WTC11 (cell line): ENCODE data around the gene ZMYM5. TPM values are rescaled to one million over a fixed set of nuclear protein-coding genes. Genes with fewer than 3 reads are reported as not detected.
A peak's percentile ranks its signal among the peaks of the same experiment; 100 is the strongest.

Experiments
- ATAC-seq: fragments of 200-7000 bp; cut with Tn5 transposase; 2 replicates; pipeline ENCODE4 v1.10.0; 2021; ENCODE audit warnings: mild to moderate bottlenecking, moderate library complexity
- CTCF ChIA-PET: fragments of 300-600 bp; sonication (Branson Sonifier 250); formaldehyde crosslinking; loops from one replicate; lab custom pipeline; 2021; ENCODE audit warnings: antibody characterized with exemption; lab: Charles Lee
- POLR2A ChIA-PET: fragments of 350-600 bp; sonication (Branson Sonifier 250); formaldehyde crosslinking; loops from one replicate; lab custom pipeline; 2021; ENCODE audit warnings: antibody characterized with exemption; lab: Charles Lee
- DNase-seq: peaks from one replicate; pipeline ENCODE4 v3.0.0; 2021; ENCODE audit warnings: low spot score
- H3K27ac Mint-ChIP-seq: 2 replicates; pipeline ENCODE4 v1.8.0; 2021; ENCODE audit warnings: mixed read lengths
- H3K27me3 Mint-ChIP-seq: 2 replicates; pipeline ENCODE4 v1.8.0; 2021; ENCODE audit warnings: low read depth, mild to moderate bottlenecking, moderate library complexity, mixed read lengths
- H3K36me3 Mint-ChIP-seq: 2 replicates; pipeline ENCODE4 v1.8.0; 2021; ENCODE audit warnings: mixed read lengths
- H3K4me1 Mint-ChIP-seq: 2 replicates; pipeline ENCODE4 v1.8.0; 2022; ENCODE audit warnings: mixed read lengths
- H3K4me3 Mint-ChIP-seq: 2 replicates; pipeline ENCODE4 v1.8.0; 2021; ENCODE audit warnings: mild to moderate bottlenecking, moderate library complexity, mixed read lengths
- H3K9me3 Mint-ChIP-seq: 2 replicates; pipeline ENCODE4 v1.8.0; 2021; ENCODE audit warnings: mixed read lengths
- ELF4 ChIP-seq: sonication (generic); formaldehyde crosslinking; IDR thresholded peaks from 2 replicates; pipeline ENCODE4 v1.8.1; 2022; ENCODE audit warnings: low read depth, mild to moderate bottlenecking, moderate library complexity, missing genetic modification reagents
- GTF2I ChIP-seq: fragments of 250-450 bp; sonication (Bioruptor Pico); conservative IDR thresholded peaks from 2 replicates; pipeline ENCODE4 v1.4.0; 2021; ENCODE audit warnings: mild to moderate bottlenecking
- IRF2 ChIP-seq: sonication (generic); formaldehyde crosslinking; IDR thresholded peaks from 2 replicates; pipeline ENCODE4 v1.8.0; 2022; ENCODE audit warnings: low read depth, missing genetic modification reagents, borderline replicate concordance
- NFYB ChIP-seq: sonication (generic); formaldehyde crosslinking; conservative IDR thresholded peaks from 2 replicates; pipeline ENCODE4 v1.8.0; 2022; ENCODE audit warnings: low read depth, missing genetic modification reagents
- SMAD4 ChIP-seq: sonication (generic); formaldehyde crosslinking; IDR thresholded peaks from 2 replicates; pipeline ENCODE4 v1.8.0; 2022; ENCODE audit warnings: mild to moderate bottlenecking, missing genetic modification reagents
- TP53 ChIP-seq: sonication (generic); formaldehyde crosslinking; IDR thresholded peaks from 2 replicates; pipeline ENCODE4 v1.8.1; 2023; ENCODE audit warnings: mild to moderate bottlenecking, missing genetic modification reagents
- ZBTB21 ChIP-seq: sonication (generic); formaldehyde crosslinking; IDR thresholded peaks from 2 replicates; pipeline ENCODE4 v1.8.1; 2023; ENCODE audit warnings: mild to moderate bottlenecking, missing genetic modification reagents, borderline replicate concordance
- ZNF423 ChIP-seq: fragments of 250-450 bp; sonication (Bioruptor Pico); IDR thresholded peaks from 2 replicates; pipeline ENCODE4 v2.1.2; 2022; ENCODE audit warnings: mild to moderate bottlenecking, moderate library complexity
- total RNA-seq: library from RNA; stranded (reverse); gene quantifications from 3 replicates; pipeline ENCODE4 v1.2.3, GENCODE V29; 2021
- TF ChIP-seq, protein P1 (sequence below): sonication (generic); formaldehyde crosslinking; IDR thresholded peaks from 2 replicates; pipeline ENCODE4 v1.8.0; 2022; ENCODE audit warnings: mild to moderate bottlenecking, missing genetic modification reagents
- TF ChIP-seq, protein P2 (sequence below): sonication (generic); formaldehyde crosslinking; IDR thresholded peaks from 2 replicates; pipeline ENCODE4 v1.8.0; 2022; ENCODE audit warnings: mild to moderate bottlenecking, missing genetic modification reagents
- TF ChIP-seq, protein P3 (sequence below): sonication (generic); formaldehyde crosslinking; IDR thresholded peaks from 2 replicates; pipeline ENCODE4 v1.8.1; 2023; ENCODE audit warnings: mild to moderate bottlenecking, missing genetic modification reagents, borderline replicate concordance
- TF ChIP-seq, protein P4 (sequence below): sonication (generic); formaldehyde crosslinking; IDR thresholded peaks from 2 replicates; pipeline ENCODE4 v1.8.1; 2023; ENCODE audit warnings: mild to moderate bottlenecking, missing genetic modification reagents, moderate library complexity
- TF ChIP-seq, protein P5 (sequence below): sonication (generic); formaldehyde crosslinking; IDR thresholded peaks from 2 replicates; pipeline ENCODE4 v1.8.0; 2023; ENCODE audit warnings: missing genetic modification reagents, mild to moderate bottlenecking, borderline replicate concordance
- TF ChIP-seq, protein P6 (sequence below): fragments of 250-450 bp; sonication (Bioruptor Pico); IDR thresholded peaks from 2 replicates; pipeline ENCODE4 v2.1.2; 2022; ENCODE audit warnings: mild to moderate bottlenecking, moderate library complexity
- TF ChIP-seq, protein P7 (sequence below): sonication (generic); formaldehyde crosslinking; IDR thresholded peaks from 2 replicates; pipeline ENCODE4 v1.8.0; 2022; ENCODE audit warnings: mild to moderate bottlenecking, missing genetic modification reagents

The ZMYM5 gene
- total RNA-seq, 1 experiment from 2014 or later = 10.3 TPM

DNA sequence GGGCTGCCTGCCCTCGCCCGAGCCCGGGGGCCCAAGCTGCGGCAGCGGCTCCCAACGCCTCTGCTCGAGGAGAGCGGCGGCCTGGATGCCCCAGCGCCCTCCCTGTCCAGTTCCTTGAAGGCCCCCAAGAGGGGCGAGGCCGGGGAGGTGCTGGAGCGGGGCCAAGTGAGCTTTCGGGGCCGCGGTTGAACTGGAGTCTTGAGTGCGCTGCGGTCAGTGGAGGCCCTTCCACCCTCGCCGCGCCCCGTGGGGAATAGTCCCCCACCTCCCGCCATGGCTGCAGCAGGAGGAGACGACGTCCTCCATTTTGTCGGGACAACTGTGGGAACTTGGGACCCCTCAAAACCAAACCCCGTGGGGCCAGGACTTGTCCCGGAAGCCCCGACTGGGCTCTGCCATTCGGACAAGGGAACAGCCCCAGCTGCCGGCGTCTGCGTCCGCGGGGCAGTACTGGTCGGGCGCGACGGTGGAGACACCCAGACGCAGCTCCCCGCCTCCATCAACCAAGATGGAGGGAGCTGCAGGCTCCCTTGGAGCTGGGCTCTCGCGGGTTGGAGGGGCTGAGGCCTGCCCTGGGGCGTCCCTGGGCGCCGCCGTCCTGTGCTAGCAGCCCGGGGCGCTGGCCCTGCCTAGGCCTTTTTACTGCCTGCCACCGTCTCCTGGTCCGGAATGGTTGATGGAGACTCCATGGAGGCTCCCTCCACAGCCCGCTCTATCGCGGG, 736 bp upstream of the ZMYM5 start:
- POLR2A ChIA-PET = interaction anchor here (0.6 to 2.7 kb wide), 10 partner anchors 11 to 263 kb away, joined by 3 to 7 read pairs (median 4); partner anchors contain the start of gene PSPC1
- H3K4me3 Mint-ChIP-seq = peak overlapping the region; percentile 96

DNA sequence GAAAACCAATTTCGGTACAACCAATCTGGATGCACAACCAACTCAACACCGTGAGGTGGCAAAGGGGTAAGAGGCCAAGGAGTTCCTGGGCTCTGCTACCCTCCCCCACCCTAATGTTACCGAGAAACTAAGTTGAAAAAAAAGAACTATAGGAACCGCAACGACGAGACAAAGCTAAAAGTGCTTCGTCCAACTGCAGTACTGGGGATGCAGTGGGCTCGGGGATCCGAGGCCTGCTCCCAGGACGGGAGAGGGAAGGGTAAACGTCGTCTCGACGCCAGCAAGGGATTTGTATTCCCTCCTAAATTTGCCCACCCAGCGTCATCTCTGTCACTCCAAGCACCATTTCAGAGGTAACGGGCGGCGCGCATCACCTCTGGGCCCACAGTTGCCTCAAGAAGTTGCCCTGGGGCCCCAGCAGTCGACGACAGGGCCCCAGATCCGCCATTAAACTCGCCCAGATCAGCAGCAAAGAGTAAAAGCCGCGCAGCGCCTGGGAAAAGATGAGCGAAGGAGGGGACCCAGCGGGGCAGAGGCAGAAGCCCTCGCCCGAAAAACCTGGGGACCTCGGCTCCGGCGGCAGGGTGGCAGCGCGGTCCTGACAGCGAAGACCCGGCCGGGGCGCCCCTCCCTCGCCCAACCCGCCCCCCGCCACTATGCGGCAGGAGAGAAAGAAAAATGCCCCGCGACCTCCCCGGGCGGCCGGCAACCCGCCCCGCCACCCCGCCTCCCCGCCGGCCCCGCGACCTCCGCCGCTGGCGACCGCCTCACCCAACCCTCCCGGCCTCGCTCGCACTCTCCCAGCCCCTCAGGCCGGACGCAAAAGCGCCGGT, 752 bp downstream of the ZMYM5 start:
- peaks cover 24% of the 10 kb centered on the region for H3K4me1 Mint-ChIP-seq
- ATAC-seq (no peak), DNase-seq (peak; percentile 41)
- H3K27me3 Mint-ChIP-seq = no peaks in the 10 kb centered on the region; the same call in 1 of the 2 replicates
- peak overlapping the region; percentile 97 for H3K27ac Mint-ChIP-seq
- H3K36me3 Mint-ChIP-seq = peaks cover 11% of the 10 kb centered on the region
- H3K9me3 Mint-ChIP-seq = no peaks in the 10 kb centered on the region
- POLR2A ChIA-PET = interaction anchor here (1.1 to 2.7 kb wide), 4 partner anchors 12 to 97 kb away, joined by 3 to 7 read pairs (median 6); no protein-coding TSS in a partner anchor
- H3K4me3 Mint-ChIP-seq = peak overlapping the region; percentile 96
- TF ChIP-seq, protein P1, sequence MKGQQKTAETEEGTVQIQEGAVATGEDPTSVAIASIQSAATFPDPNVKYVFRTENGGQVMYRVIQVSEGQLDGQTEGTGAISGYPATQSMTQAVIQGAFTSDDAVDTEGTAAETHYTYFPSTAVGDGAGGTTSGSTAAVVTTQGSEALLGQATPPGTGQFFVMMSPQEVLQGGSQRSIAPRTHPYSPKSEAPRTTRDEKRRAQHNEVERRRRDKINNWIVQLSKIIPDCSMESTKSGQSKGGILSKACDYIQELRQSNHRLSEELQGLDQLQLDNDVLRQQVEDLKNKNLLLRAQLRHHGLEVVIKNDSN (CRISPR knock-in tag) = no peak
- TF ChIP-seq ZBTB21 = no peak
- no peak for TF ChIP-seq SMAD4 (CRISPR knock-in tag)
- TF ChIP-seq, protein P2, sequence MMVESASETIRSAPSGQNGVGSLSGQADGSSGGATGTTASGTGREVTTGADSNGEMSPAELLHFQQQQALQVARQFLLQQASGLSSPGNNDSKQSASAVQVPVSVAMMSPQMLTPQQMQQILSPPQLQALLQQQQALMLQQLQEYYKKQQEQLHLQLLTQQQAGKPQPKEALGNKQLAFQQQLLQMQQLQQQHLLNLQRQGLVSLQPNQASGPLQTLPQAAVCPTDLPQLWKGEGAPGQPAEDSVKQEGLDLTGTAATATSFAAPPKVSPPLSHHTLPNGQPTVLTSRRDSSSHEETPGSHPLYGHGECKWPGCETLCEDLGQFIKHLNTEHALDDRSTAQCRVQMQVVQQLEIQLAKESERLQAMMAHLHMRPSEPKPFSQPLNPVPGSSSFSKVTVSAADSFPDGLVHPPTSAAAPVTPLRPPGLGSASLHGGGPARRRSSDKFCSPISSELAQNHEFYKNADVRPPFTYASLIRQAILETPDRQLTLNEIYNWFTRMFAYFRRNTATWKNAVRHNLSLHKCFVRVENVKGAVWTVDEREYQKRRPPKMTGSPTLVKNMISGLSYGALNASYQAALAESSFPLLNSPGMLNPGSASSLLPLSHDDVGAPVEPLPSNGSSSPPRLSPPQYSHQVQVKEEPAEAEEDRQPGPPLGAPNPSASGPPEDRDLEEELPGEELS (CRISPR knock-in tag) = no peak
- TF ChIP-seq, protein P3, sequence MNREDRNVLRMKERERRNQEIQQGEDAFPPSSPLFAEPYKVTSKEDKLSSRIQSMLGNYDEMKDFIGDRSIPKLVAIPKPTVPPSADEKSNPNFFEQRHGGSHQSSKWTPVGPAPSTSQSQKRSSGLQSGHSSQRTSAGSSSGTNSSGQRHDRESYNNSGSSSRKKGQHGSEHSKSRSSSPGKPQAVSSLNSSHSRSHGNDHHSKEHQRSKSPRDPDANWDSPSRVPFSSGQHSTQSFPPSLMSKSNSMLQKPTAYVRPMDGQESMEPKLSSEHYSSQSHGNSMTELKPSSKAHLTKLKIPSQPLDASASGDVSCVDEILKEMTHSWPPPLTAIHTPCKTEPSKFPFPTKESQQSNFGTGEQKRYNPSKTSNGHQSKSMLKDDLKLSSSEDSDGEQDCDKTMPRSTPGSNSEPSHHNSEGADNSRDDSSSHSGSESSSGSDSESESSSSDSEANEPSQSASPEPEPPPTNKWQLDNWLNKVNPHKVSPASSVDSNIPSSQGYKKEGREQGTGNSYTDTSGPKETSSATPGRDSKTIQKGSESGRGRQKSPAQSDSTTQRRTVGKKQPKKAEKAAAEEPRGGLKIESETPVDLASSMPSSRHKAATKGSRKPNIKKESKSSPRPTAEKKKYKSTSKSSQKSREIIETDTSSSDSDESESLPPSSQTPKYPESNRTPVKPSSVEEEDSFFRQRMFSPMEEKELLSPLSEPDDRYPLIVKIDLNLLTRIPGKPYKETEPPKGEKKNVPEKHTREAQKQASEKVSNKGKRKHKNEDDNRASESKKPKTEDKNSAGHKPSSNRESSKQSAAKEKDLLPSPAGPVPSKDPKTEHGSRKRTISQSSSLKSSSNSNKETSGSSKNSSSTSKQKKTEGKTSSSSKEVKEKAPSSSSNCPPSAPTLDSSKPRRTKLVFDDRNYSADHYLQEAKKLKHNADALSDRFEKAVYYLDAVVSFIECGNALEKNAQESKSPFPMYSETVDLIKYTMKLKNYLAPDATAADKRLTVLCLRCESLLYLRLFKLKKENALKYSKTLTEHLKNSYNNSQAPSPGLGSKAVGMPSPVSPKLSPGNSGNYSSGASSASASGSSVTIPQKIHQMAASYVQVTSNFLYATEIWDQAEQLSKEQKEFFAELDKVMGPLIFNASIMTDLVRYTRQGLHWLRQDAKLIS (CRISPR knock-in tag) = no peak
- no peak for TF ChIP-seq ZNF423 (CRISPR knock-in tag)
- TF ChIP-seq, protein P4, sequence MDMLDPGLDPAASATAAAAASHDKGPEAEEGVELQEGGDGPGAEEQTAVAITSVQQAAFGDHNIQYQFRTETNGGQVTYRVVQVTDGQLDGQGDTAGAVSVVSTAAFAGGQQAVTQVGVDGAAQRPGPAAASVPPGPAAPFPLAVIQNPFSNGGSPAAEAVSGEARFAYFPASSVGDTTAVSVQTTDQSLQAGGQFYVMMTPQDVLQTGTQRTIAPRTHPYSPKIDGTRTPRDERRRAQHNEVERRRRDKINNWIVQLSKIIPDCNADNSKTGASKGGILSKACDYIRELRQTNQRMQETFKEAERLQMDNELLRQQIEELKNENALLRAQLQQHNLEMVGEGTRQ (CRISPR knock-in tag) = no peak
- TF ChIP-seq, protein P5, sequence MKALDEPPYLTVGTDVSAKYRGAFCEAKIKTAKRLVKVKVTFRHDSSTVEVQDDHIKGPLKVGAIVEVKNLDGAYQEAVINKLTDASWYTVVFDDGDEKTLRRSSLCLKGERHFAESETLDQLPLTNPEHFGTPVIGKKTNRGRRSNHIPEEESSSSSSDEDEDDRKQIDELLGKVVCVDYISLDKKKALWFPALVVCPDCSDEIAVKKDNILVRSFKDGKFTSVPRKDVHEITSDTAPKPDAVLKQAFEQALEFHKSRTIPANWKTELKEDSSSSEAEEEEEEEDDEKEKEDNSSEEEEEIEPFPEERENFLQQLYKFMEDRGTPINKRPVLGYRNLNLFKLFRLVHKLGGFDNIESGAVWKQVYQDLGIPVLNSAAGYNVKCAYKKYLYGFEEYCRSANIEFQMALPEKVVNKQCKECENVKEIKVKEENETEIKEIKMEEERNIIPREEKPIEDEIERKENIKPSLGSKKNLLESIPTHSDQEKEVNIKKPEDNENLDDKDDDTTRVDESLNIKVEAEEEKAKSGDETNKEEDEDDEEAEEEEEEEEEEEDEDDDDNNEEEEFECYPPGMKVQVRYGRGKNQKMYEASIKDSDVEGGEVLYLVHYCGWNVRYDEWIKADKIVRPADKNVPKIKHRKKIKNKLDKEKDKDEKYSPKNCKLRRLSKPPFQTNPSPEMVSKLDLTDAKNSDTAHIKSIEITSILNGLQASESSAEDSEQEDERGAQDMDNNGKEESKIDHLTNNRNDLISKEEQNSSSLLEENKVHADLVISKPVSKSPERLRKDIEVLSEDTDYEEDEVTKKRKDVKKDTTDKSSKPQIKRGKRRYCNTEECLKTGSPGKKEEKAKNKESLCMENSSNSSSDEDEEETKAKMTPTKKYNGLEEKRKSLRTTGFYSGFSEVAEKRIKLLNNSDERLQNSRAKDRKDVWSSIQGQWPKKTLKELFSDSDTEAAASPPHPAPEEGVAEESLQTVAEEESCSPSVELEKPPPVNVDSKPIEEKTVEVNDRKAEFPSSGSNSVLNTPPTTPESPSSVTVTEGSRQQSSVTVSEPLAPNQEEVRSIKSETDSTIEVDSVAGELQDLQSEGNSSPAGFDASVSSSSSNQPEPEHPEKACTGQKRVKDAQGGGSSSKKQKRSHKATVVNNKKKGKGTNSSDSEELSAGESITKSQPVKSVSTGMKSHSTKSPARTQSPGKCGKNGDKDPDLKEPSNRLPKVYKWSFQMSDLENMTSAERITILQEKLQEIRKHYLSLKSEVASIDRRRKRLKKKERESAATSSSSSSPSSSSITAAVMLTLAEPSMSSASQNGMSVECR (CRISPR knock-in tag) = no peak
- TF ChIP-seq NFYB (CRISPR knock-in tag) = no peak
- TF ChIP-seq IRF2 (CRISPR knock-in tag) = no peak
- CTCF ChIA-PET = interaction anchor here (1.3 kb wide), 1 partner anchor 229 kb away, joined by 3 read pairs; the partner anchor contains the start of gene MPHOSPH8

More for the DNA sequence above, 736 bp upstream of the ZMYM5 start:
- CTCF ChIA-PET = interaction anchor here (0.5 to 2.4 kb wide), 11 partner anchors 8 to 121 kb away, joined by 3 to 9 read pairs (median 5); no protein-coding TSS in a partner anchor
- Mint-ChIP-seq H3K27me3 (no peaks in the 10 kb centered on the region; the same call in 1 of the 2 replicates), H3K27ac (peak overlapping the region; percentile 63; the same call in 1 of the 2 replicates), H3K4me1 (peaks cover 24% of the 10 kb centered on the region), H3K9me3 (no peaks in the 10 kb centered on the region), H3K36me3 (peaks cover 2% of the 10 kb centered on the region)
- ATAC-seq (peak; percentile 14), DNase-seq (peak; percentile 56)
- TF ChIP-seq, protein P6, sequence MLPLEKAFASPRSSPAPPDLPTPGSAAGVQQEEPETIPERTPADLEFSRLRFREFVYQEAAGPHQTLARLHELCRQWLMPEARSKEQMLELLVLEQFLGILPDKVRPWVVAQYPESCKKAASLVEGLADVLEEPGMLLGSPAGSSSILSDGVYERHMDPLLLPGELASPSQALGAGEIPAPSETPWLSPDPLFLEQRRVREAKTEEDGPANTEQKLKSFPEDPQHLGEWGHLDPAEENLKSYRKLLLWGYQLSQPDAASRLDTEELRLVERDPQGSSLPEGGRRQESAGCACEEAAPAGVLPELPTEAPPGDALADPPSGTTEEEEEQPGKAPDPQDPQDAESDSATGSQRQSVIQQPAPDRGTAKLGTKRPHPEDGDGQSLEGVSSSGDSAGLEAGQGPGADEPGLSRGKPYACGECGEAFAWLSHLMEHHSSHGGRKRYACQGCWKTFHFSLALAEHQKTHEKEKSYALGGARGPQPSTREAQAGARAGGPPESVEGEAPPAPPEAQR (CRISPR knock-in tag) = no peak
- 0 out of 2 replicates have a peak, but pooled peaks have one; percentile 23 for TF ChIP-seq TP53
- peak; percentile 46; the same call in 1 of the 2 replicates for TF ChIP-seq GTF2I (CRISPR knock-in tag)
- 0 out of 2 replicates have a peak, but pooled peaks have one; percentile 33 for TF ChIP-seq ELF4 (CRISPR knock-in tag)
- TF ChIP-seq, protein P7, sequence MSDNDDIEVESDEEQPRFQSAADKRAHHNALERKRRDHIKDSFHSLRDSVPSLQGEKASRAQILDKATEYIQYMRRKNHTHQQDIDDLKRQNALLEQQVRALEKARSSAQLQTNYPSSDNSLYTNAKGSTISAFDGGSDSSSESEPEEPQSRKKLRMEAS (CRISPR knock-in tag) = peak; percentile 53
